HepG2 (cell line): ENCODE data around the gene ZNF22. TPM values are rescaled to one million over a fixed set of nuclear protein-coding genes. Genes with fewer than 3 reads are reported as not detected.

Experiments used
- ATAC-seq: fragments of 200-7000 bp; cut with Tn5 transposase; 3 replicates; pipeline ENCODE4 v1.9.1; 2020; ENCODE audit warnings: mild to moderate bottlenecking, moderate library complexity
- BruUV-seq: library from RNA; stranded (reverse); fragments of 400-500 nt; replicated peaks from 2 replicates; lab custom pipeline; 2021; lab: Mats Ljungman, UMichigan
- CTCF ChIA-PET: fragments of 300-600 bp; formaldehyde crosslinking; extraction: SDS; loops from one replicate; lab custom pipeline; 2021; ENCODE audit warnings: low total read pairs, inconsistent platforms, low intra/inter-chr PET ratio; lab: Yijun Ruan, JAX
- POLR2A ChIA-PET: fragments of 350-600 bp; sonication (Branson Sonifier 250); formaldehyde crosslinking; loops from one replicate; lab custom pipeline; 2020; ENCODE audit warnings: antibody characterized with exemption, inconsistent platforms; lab: Yijun Ruan, JAX
- DNase-seq: peaks from one replicate; pipeline ENCODE4 v3.0.0-alpha.2; 2015; ENCODE audit warnings: low spot score
- FAIRE-seq: peaks from 3 replicates; lab custom pipeline; 2011; peaks lifted over from hg19 to GRCh38; lab: Jason Lieb, UNC
- H2AFZ ChIP-seq: one replicate; pipeline ENCODE4 v1.6.1; 2011; ENCODE audit warnings: low read length, inconsistent platforms
- H3K27ac ChIP-seq: fragments of 300-600 bp; 3 replicates; pipeline ENCODE4 v1.8.0; 2011; ENCODE audit warnings: mixed run types, mild to moderate bottlenecking, mixed read lengths, low read length, inconsistent platforms; ENCODE audit not compliant: insufficient read depth; ENCODE audit errors: extremely low read length
- H3K27me3 ChIP-seq, 2 experiments: fragments of 200-600 bp in 1 of 2; 2 replicates in 1 of 2; 3 replicates in 1 of 2; pipeline versions ENCODE4 v1.6.0 to v1.8.0; 2011; ENCODE audit warnings: low read length in 2 of 2, mild to moderate bottlenecking in 2 of 2, moderate library complexity in 2 of 2, inconsistent platforms in 1 of 2; ENCODE audit not compliant: insufficient read depth in 2 of 2, control insufficient read depth in 1 of 2
- H3K36me3 ChIP-seq, 2 experiments: fragments of 200-600 bp in 1 of 2; replicated peaks in 1 of 2; 2 replicates in 1 of 2; 3 replicates in 1 of 2; pipeline versions ENCODE4 v1.5.1 to v1.8.0; 2011; ENCODE audit warnings: low read length in 2 of 2, inconsistent platforms in 1 of 2; ENCODE audit not compliant: insufficient read depth in 2 of 2, control insufficient read depth in 1 of 2
- H3K4me1 ChIP-seq: 2 replicates; pipeline ENCODE4 v1.5.1; 2012; ENCODE audit warnings: low read length, inconsistent platforms; ENCODE audit not compliant: insufficient read depth
- H3K4me2 ChIP-seq: 2 replicates; pipeline ENCODE4 v1.6.0; 2011; ENCODE audit warnings: low read depth, low read length, inconsistent platforms
- H3K4me3 ChIP-seq, 3 experiments: fragments of 200-600 bp in 1 of 3; sonication (generic), shearing (Covaris generic) in 1 of 3; replicated peaks in 1 of 3; 2 replicates each; pipeline ENCODE4 v1.5.1; 2011 to 2016; ENCODE audit warnings: low read length in 3 of 3, inconsistent platforms in 2 of 3, low read depth in 2 of 3, mild to moderate bottlenecking in 2 of 3, control low read depth in 1 of 3, mixed read lengths in 1 of 3; ENCODE audit not compliant: insufficient read depth in 1 of 3
- H3K79me2 ChIP-seq: one replicate; pipeline ENCODE4 v1.6.1; 2011; ENCODE audit warnings: low read length, inconsistent platforms; ENCODE audit not compliant: insufficient read depth
- H3K9ac ChIP-seq: 2 replicates; pipeline ENCODE4 v1.6.0; 2011; ENCODE audit warnings: mild to moderate bottlenecking, low read depth, low read length, inconsistent platforms; ENCODE audit not compliant: insufficient read depth
- H3K9me3 ChIP-seq: 2 replicates; pipeline ENCODE4 v1.5.1; 2012; ENCODE audit warnings: mild to moderate bottlenecking, low read length
- H4K20me1 ChIP-seq: 2 replicates; pipeline ENCODE4 v1.6.0; 2011; ENCODE audit warnings: inconsistent platforms, mild to moderate bottlenecking, low read length, moderate library complexity; ENCODE audit not compliant: insufficient read depth
- DNMT3B ChIP-seq: conservative IDR thresholded peaks from 2 replicates; pipeline ENCODE4 v1.6.1; 2016; ENCODE audit warnings: missing biosample characterization, control low read depth
- GZF1 ChIP-seq: sonication (generic); formaldehyde crosslinking; IDR thresholded peaks from 2 replicates; pipeline ENCODE4 v1.5.1; 2020; ENCODE audit warnings: mild to moderate bottlenecking, missing genetic modification reagents
- NCOA5 ChIP-seq: sonication (generic); formaldehyde crosslinking; IDR thresholded peaks from 2 replicates; pipeline ENCODE4 v1.4.0; 2020; ENCODE audit warnings: missing genetic modification reagents
- PAX8 ChIP-seq: sonication (generic); formaldehyde crosslinking; IDR thresholded peaks from 2 replicates; pipeline ENCODE4 v1.8.0; 2022; ENCODE audit warnings: mild to moderate bottlenecking, missing genetic modification reagents, borderline replicate concordance
- RORA ChIP-seq: sonication (generic); formaldehyde crosslinking; IDR thresholded peaks from 2 replicates; pipeline ENCODE4 v1.5.0; 2020; ENCODE audit warnings: mild to moderate bottlenecking, missing genetic modification reagents, moderate library complexity
- ZFX ChIP-seq: sonication (generic); formaldehyde crosslinking; IDR thresholded peaks from 2 replicates; pipeline ENCODE4 v1.4.0; 2020; ENCODE audit warnings: mild to moderate bottlenecking, low read depth, missing genetic modification reagents, moderate library complexity
- ZNF30 ChIP-seq: sonication (generic); formaldehyde crosslinking; IDR thresholded peaks from 2 replicates; pipeline ENCODE4 v1.5.0; 2020; ENCODE audit warnings: mild to moderate bottlenecking, missing genetic modification reagents
- ZNF33A ChIP-seq: sonication (generic); formaldehyde crosslinking; IDR thresholded peaks from 2 replicates; pipeline ENCODE4 v1.5.1; 2020; ENCODE audit warnings: missing genetic modification reagents, mild to moderate bottlenecking, moderate library complexity, borderline replicate concordance
- ZNF382 ChIP-seq: sonication (generic); formaldehyde crosslinking; IDR thresholded peaks from 2 replicates; pipeline ENCODE4 v1.5.0; 2020; ENCODE audit warnings: missing genetic modification reagents, mild to moderate bottlenecking, borderline replicate concordance
- ZNF558 ChIP-seq: sonication (generic); formaldehyde crosslinking; IDR thresholded peaks from 2 replicates; pipeline ENCODE4 v1.9.0; 2022; ENCODE audit warnings: mild to moderate bottlenecking, missing genetic modification reagents, borderline replicate concordance
- ZNF629 ChIP-seq: sonication (generic); formaldehyde crosslinking; conservative IDR thresholded peaks from 2 replicates; pipeline ENCODE4 v1.5.0; 2020; ENCODE audit warnings: missing genetic modification reagents
- ZNF790 ChIP-seq: sonication (generic); formaldehyde crosslinking; IDR thresholded peaks from 2 replicates; pipeline ENCODE4 v1.8.0; 2022; ENCODE audit warnings: missing genetic modification reagents, mild to moderate bottlenecking, borderline replicate concordance
- ZNF816 ChIP-seq: sonication (generic); formaldehyde crosslinking; IDR thresholded peaks from 2 replicates; pipeline ENCODE4 v1.8.0; 2022; ENCODE audit warnings: missing genetic modification reagents, mild to moderate bottlenecking, borderline replicate concordance
- ZNF839 ChIP-seq: sonication (generic); formaldehyde crosslinking; IDR thresholded peaks from 2 replicates; pipeline ENCODE4 v1.4.0; 2020; ENCODE audit warnings: missing genetic modification reagents, mild to moderate bottlenecking, borderline replicate concordance
- whole genome bisulfite sequencing: methylation state at CpG from one replicate; pipeline ENCODE4 v1.1.6; 2017; ENCODE audit warnings: low lambda C conversion rate; 5-methylcytosine and 5-hydroxymethylcytosine counted together
- in situ Hi-C: cut with HindIII; loops from 2 replicates; pipeline ENCODE4 v1.10.0; 2017; ENCODE audit warnings: low pct_unique_long_range_greater_than_20kb; ENCODE audit not compliant: extremely low pct_ligation_motif_present
- intact Hi-C: fragments of 100-400 bp; cut with micrococcal nuclease; formaldehyde crosslinking; loops from one replicate; pipeline ENCODE4 v1.10.0; 2022; ENCODE audit not compliant: unreplicated experiment
- polyA plus RNA-seq, 8 experiments: library from polyadenylated mRNA; depleted of rRNA in 3 of 8; stranded (reverse) in 7 of 8; unstranded in 1 of 8; fragments of >200 nt; fragmentation: Illumina TruSeq in 4 of 8; extraction: Trizol in 4 of 8; gene quantifications; 2 replicates each; pipeline versions ENCODE4 v1.2.1 to v1.2.3, GENCODE V29; 2011 to 2016; ENCODE audit warnings: low read depth in 4 of 8, missing spikeins in 1 of 8, mixed read lengths in 1 of 8; ENCODE audit not compliant: insufficient read depth in 1 of 8
- total RNA-seq, 5 experiments: library from RNA; depleted of rRNA; stranded (reverse); fragments of >200 nt; fragmentation: Illumina TruSeq; extraction: Trizol; gene quantifications; 2 replicates each; pipeline ENCODE4 v1.2.3, GENCODE V29; 2016; ENCODE audit warnings: low read depth in 1 of 5
- TF ChIP-seq, protein P1 (sequence below): conservative IDR thresholded peaks from 2 replicates; pipeline ENCODE4 v1.6.1; 2018; ENCODE audit warnings: missing genetic modification reagents
- TF ChIP-seq, protein P2 (sequence below): sonication (generic); formaldehyde crosslinking; IDR thresholded peaks from 2 replicates; pipeline ENCODE4 v1.5.0; 2020; ENCODE audit warnings: missing genetic modification reagents
- TF ChIP-seq, protein P3 (sequence below): sonication (generic); formaldehyde crosslinking; IDR thresholded peaks from 2 replicates; pipeline ENCODE4 v1.5.0; 2020; ENCODE audit warnings: missing genetic modification reagents, mild to moderate bottlenecking, borderline replicate concordance
- TF ChIP-seq, protein P4 (sequence below), 2 experiments: sonication (generic) in 1 of 2; formaldehyde crosslinking in 1 of 2; IDR thresholded peaks; 2 replicates each; pipeline versions ENCODE4 v1.4.0 to v1.6.1; 2018 to 2020; ENCODE audit warnings: missing genetic modification reagents in 2 of 2, borderline replicate concordance in 1 of 2, low read depth in 1 of 2, mild to moderate bottlenecking in 1 of 2, missing biosample characterization in 1 of 2

Gene ZNF22
- total and polyA plus RNA-seq, 2 of the 13 experiments (the other 11 are each of a cell fraction or from before 2014, with no cell fraction given) = 0.40 to 1.3 TPM

DNA sequence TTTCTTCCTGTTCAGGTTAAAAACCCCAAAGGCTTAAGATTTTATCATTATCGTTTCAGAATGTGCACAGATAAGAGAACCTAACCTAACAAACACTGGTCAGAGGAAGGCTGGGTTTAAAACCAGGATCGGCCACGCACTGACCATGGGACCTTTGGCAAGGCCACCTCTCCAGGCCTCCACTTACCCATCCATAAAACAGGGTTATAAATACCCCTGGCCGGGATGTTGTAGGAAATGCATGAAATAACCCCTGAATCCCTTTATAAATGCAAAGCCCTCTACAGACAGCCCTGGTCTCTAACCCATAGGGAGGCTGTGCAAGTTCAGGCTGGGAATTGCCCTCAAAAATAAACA, 22.5 kb upstream of the ZNF22 start:
- TSS peak; percentile 84 for BruUV-seq
- ChIA-PET CTCF (no interaction called here), POLR2A (interaction anchor here (0.6 to 12.6 kb wide), 19 partner anchors 13 to 1569 kb away, joined by 3 to 863 read pairs (median 9); partner anchors contain the start of genes HNRNPF, RASSF4, TMEM72 and ZNF22)
- no peak overlapping the region for H2AFZ ChIP-seq
- DNase-seq = no peak
- H3K79me2 ChIP-seq = peaks cover 33% of the 10 kb centered on the region
- FAIRE-seq = peak; percentile 46
- H3K27ac ChIP-seq = peak overlapping the region; percentile 97
- H4K20me1 ChIP-seq = peaks cover 40% of the 10 kb centered on the region
- H3K9me3 ChIP-seq = no peaks in the 10 kb centered on the region
- no peak for ATAC-seq
- peak overlapping the region; percentile 90 for H3K4me2 ChIP-seq
- in situ Hi-C loops (loop anchor here (5.0 kb wide), 1 partner anchor 46 kb away; no protein-coding TSS in a partner anchor), intact Hi-C loops (no loop called here)
- no peaks in the 10 kb centered on the region; a peak in 1 of 5 replicates for H3K27me3 ChIP-seq
- peak overlapping the region; percentile 64 to 89 (median 78) for H3K4me3 ChIP-seq
- 3% methylated on average over 4 of the region's 4 CpGs for WGBS
- peak overlapping the region; percentile 95 for H3K9ac ChIP-seq
- H3K4me1 ChIP-seq = peaks cover 77% of the 10 kb centered on the region
- peaks cover under 1 to 25% of the 10 kb centered on the region in 2 experiments; a peak in 3 of 5 replicates for H3K36me3 ChIP-seq
- TF ChIP-seq RORA (CRISPR knock-in tag) (peak; percentile 66; the same call in 1 of the 2 replicates), ZNF33A (CRISPR knock-in tag) (no peak), ZFX (CRISPR knock-in tag) (peak; percentile 9; the same call in 1 of the 2 replicates), NCOA5 (CRISPR knock-in tag) (0 out of 2 replicates have a peak, but pooled peaks have one; percentile 20), DNMT3B (CRISPR knock-in tag) (no peak), PAX8 (0 out of 2 replicates have a peak, but pooled peaks have one; percentile 27), GZF1 (CRISPR knock-in tag) (peak; percentile 29; the same call in 1 of the 2 replicates), ZNF816 (no peak), ZNF790 (CRISPR knock-in tag) (0 out of 2 replicates have a peak, but pooled peaks have one; percentile 38), ZNF629 (CRISPR knock-in tag) (peak; percentile 83; the same call in 1 of the 2 replicates), ZNF558 (CRISPR knock-in tag) (0 out of 2 replicates have a peak, but pooled peaks have one; percentile 18), ZNF30 (0 out of 2 replicates have a peak, but pooled peaks have one; percentile 68), ZNF839 (CRISPR knock-in tag) (0 out of 2 replicates have a peak, but pooled peaks have one; percentile 41), ZNF382 (no peak)
- TF ChIP-seq, protein P1, sequence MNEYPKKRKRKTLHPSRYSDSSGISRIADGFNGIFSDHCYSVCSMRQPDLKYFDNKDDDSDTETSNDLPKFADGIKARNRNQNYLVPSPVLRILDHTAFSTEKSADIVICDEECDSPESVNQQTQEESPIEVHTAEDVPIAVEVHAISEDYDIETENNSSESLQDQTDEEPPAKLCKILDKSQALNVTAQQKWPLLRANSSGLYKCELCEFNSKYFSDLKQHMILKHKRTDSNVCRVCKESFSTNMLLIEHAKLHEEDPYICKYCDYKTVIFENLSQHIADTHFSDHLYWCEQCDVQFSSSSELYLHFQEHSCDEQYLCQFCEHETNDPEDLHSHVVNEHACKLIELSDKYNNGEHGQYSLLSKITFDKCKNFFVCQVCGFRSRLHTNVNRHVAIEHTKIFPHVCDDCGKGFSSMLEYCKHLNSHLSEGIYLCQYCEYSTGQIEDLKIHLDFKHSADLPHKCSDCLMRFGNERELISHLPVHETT (CRISPR knock-in tag) = no peak
- TF ChIP-seq, protein P2, sequence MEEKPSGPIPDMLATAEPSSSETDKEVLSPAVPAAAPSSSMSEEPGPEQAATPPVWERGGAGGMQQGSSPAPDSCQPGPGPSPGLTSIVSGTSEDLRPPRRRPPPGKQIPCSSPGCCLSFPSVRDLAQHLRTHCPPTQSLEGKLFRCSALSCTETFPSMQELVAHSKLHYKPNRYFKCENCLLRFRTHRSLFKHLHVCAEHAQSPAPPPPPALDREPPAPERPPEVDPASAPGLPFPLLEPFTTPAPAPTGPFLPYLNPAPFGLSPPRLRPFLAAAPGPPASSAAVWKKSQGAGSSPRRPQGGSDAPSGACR (CRISPR knock-in tag) = 0 out of 2 replicates have a peak, but pooled peaks have one; percentile 14
- TF ChIP-seq, protein P3, sequence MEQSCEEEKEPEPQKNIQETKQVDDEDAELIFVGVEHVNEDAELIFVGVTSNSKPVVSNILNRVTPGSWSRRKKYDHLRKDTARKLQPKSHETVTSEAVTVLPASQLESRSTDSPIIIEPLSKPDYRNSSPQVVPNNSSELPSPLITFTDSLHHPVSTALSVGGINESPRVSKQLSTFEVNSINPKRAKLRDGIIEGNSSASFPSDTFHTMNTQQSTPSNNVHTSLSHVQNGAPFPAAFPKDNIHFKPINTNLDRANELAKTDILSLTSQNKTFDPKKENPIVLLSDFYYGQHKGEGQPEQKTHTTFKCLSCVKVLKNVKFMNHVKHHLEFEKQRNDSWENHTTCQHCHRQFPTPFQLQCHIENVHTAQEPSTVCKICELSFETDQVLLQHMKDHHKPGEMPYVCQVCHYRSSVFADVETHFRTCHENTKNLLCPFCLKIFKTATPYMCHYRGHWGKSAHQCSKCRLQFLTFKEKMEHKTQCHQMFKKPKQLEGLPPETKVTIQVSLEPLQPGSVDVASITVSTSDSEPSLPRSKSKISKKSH (CRISPR knock-in tag) = no peak
- TF ChIP-seq, protein P4, sequence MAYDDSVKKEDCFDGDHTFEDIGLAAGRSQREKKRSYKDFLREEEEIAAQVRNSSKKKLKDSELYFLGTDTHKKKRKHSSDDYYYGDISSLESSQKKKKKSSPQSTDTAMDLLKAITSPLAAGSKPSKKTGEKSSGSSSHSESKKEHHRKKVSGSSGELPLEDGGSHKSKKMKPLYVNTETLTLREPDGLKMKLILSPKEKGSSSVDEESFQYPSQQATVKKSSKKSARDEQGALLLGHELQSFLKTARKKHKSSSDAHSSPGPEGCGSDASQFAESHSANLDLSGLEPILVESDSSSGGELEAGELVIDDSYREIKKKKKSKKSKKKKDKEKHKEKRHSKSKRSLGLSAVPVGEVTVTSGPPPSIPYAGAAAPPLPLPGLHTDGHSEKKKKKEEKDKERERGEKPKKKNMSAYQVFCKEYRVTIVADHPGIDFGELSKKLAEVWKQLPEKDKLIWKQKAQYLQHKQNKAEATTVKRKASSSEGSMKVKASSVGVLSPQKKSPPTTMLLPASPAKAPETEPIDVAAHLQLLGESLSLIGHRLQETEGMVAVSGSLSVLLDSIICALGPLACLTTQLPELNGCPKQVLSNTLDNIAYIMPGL (CRISPR knock-in tag; IDR thresholded peaks at IDR 0.05; ENCODE audit: borderline replicate concordance in 1 of 2, low read depth in 1 of 2) = peak in 1 of 2 experiments; percentile 30; a peak in 2 of 4 replicates
